Transverse colon (tissue), 4 donors: Measurements from ENCODE around the gene HGFAC. TPM values are rescaled to one million over a fixed set of nuclear protein-coding genes. Genes with fewer than 3 reads are reported as not detected.

Experiments
- DNase-seq: peaks from one replicate; pipeline ENCODE4 v3.0.0-alpha.2; 2019
- H3K27ac ChIP-seq, 4 donors: fragments of 200-600 bp; sonication (generic); 2 replicates each; pipeline ENCODE4 v1.5.1; 2016 to 2018; ENCODE audit warnings: inconsistent platforms in 4 of 4
- H3K27me3 ChIP-seq: fragments of 200-600 bp; sonication (generic); 2 replicates; pipeline ENCODE4 v1.5.1; 2017; ENCODE audit warnings: inconsistent platforms
- H3K36me3 ChIP-seq, 4 donors: fragments of 200-600 bp; sonication (generic); 2 replicates each; pipeline ENCODE4 v1.5.1; 2017 to 2019; ENCODE audit warnings: inconsistent platforms in 4 of 4
- H3K4me1 ChIP-seq, 4 donors: fragments of 200-600 bp; sonication (generic); 2 replicates each; pipeline ENCODE4 v1.5.1; 2017 to 2020; ENCODE audit warnings: inconsistent platforms in 4 of 4
- H3K4me3 ChIP-seq, 4 donors: fragments of 200-600 bp; sonication (generic); 1 replicate in 1 of 4; 2 replicates in 3 of 4; pipeline versions ENCODE4 v1.5.1 to v1.6.1; 2017 to 2019; ENCODE audit warnings: inconsistent platforms in 4 of 4
- H3K9me3 ChIP-seq, 2 donors: fragments of 200-600 bp; sonication (generic); 2 replicates each; pipeline ENCODE4 v1.5.1; 2017 to 2019; ENCODE audit warnings: inconsistent platforms in 2 of 2
- EP300 ChIP-seq: sonication (generic); formaldehyde crosslinking; IDR thresholded peaks from one replicate; pipeline ENCODE4 v1.6.1; 2017; ENCODE audit warnings: antibody characterized with exemption, low read depth
- POLR2A ChIP-seq: fragments of 450-650 bp; IDR thresholded peaks from one replicate; pipeline ENCODE4 v1.6.1; 2016; ENCODE audit warnings: antibody characterized with exemption, mild to moderate bottlenecking, moderate library complexity
- POLR2AphosphoS5 ChIP-seq, 3 donors: sonication (generic); formaldehyde crosslinking; IDR thresholded peaks; one replicate each; pipeline ENCODE4 v1.6.1; 2016; ENCODE audit warnings: antibody characterized with exemption in 3 of 3
- WGBS, 2 donors: methylation state at CpG; one replicate each; pipeline ENCODE4 v1.1.5; 2018; ENCODE audit warnings: low coverage in 1 of 2; 5-methylcytosine and 5-hydroxymethylcytosine counted together
- in situ Hi-C, 4 donors: fragments of 200-750 bp; cut with MboI; loops; one replicate each; pipeline versions ENCODE4 v1.15.0 to v1.15.1; 2017; ENCODE audit warnings: low sequenced_read_pairs in 3 of 4, low pct_ligation_motif_present in 1 of 4, low pct_unique_long_range_greater_than_20kb in 1 of 4
- intact Hi-C: fragments of 100-400 bp; cut with DNase I; formaldehyde crosslinking; loops from one replicate; pipeline ENCODE4 v1.15.1; 2023; ENCODE audit warnings: low total_unique reads
- total RNA-seq, 4 donors: library from RNA; depleted of rRNA; stranded (reverse); fragments of >200 nt; gene quantifications; one replicate each; pipeline ENCODE4 v1.1.0, GENCODE V29; 2016
- TF ChIP-seq, protein P1 (sequence below), 5 experiments: fragments of 200-600 bp in 3 of 5; fragments of 450-650 bp in 2 of 5; sonication (generic) in 3 of 5; IDR thresholded peaks; 1 replicate in 2 of 5; 2 replicates in 3 of 5; pipeline ENCODE4 v1.5.1; 2016 to 2017; ENCODE audit warnings: antibody characterized with exemption in 5 of 5, inconsistent platforms in 3 of 5, mild to moderate bottlenecking in 2 of 5, moderate library complexity in 1 of 5

The HGFAC gene
- total RNA-seq, 4 donors from 2014 or later = not detected

DNA sequence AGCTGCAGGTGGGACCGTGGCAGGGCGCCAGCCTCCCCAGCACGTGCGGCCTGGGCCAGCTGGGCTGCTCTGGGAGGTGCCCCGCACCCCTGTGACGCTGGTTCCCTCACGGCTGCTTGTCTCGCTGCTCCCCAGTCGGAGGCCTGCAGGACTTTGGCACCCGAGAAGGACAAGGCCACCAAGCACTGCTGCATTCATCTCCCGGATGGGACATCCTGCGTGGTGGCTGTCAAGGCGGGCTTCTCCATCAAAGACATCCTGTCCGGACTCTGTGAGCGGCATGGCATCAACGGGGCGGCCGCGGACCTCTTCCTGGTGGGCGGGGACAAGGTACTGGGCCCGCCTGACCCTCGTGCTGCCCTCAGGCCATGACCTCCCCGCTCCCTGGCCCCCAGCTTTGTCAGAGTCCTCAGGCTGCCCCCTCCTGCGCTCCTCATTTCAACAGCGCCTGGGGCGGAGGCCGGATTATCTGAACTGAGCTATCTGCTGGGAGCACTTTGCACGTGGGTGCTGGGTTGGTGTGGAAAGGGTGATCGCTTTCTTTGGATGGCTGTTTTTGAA, 19.4 kb upstream of the HGFAC start:
- Histone ChIP-seq H3K27me3 (no peaks in the 10 kb centered on the region), H3K9me3 (no peaks in the 10 kb centered on the region), H3K4me1 (no peaks in the 10 kb centered on the region), H3K36me3 (peaks cover 0 to 8% (median 3%) of the 10 kb centered on the region in 4 donors), H3K27ac (no peak overlapping the region), H3K4me3 (no peak overlapping the region)
- WGBS, 2 donors = 90% methylated on average over 18 of the region's 29 CpGs; no CpG with 5 or more reads in 1 of the 2 donors
- intact Hi-C loops (no loop called here), in situ Hi-C loops (no loop called here)
- DNase-seq = no peak
- TF ChIP-seq, protein P1, sequence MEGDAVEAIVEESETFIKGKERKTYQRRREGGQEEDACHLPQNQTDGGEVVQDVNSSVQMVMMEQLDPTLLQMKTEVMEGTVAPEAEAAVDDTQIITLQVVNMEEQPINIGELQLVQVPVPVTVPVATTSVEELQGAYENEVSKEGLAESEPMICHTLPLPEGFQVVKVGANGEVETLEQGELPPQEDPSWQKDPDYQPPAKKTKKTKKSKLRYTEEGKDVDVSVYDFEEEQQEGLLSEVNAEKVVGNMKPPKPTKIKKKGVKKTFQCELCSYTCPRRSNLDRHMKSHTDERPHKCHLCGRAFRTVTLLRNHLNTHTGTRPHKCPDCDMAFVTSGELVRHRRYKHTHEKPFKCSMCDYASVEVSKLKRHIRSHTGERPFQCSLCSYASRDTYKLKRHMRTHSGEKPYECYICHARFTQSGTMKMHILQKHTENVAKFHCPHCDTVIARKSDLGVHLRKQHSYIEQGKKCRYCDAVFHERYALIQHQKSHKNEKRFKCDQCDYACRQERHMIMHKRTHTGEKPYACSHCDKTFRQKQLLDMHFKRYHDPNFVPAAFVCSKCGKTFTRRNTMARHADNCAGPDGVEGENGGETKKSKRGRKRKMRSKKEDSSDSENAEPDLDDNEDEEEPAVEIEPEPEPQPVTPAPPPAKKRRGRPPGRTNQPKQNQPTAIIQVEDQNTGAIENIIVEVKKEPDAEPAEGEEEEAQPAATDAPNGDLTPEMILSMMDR (IDR thresholded peaks at IDR 0.05) = no peak
- TF ChIP-seq POLR2AphosphoS5 (IDR thresholded peaks at IDR 0.05) = no peak
- no peak for TF ChIP-seq EP300
- no peak for TF ChIP-seq POLR2A

DNA sequence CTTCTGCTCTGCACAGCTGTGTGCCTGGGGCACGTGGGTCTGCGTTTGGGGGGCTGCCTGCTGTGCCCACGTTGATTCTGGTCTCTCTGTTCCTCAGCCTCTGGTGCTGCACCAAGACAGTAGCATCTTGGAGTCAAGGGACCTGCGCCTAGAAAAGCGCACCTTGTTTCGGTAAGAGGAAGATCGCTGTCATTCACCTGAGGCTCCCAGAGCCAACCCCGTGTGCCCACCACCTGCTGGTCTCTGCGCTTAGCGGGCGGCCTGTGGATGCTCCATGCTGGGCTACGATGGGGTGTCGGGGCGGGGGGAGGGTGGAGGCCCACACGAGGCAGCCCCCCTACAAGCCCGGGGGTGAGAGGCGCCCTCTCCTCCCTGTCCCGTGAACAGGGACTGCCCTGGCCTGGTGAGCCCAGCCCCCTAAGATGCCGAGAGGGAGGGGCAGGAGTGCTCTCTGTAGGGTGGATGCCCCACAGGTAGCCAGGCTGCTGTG, 18.9 kb upstream of the HGFAC start:
- H3K4me3 ChIP-seq = no peak overlapping the region
- in situ Hi-C loops (no loop called here), intact Hi-C loops (no loop called here)
- no peak for DNase-seq
- no peaks in the 10 kb centered on the region for H3K9me3 ChIP-seq
- 73 to 89% methylated on average over 3 to 19 of the region's 19 CpGs for WGBS, 2 donors
- H3K27ac ChIP-seq = no peak overlapping the region
- peaks cover 0 to 3% (median under 1%) of the 10 kb centered on the region in 4 donors for H3K36me3 ChIP-seq
- H3K27me3 ChIP-seq = no peaks in the 10 kb centered on the region
- no peaks in the 10 kb centered on the region for H3K4me1 ChIP-seq
- no peak for TF ChIP-seq EP300
- no peak for TF ChIP-seq POLR2AphosphoS5 (IDR thresholded peaks at IDR 0.05)
- TF ChIP-seq POLR2A = no peak
- TF ChIP-seq, protein P1 (IDR thresholded peaks at IDR 0.05) = no peak

DNA sequence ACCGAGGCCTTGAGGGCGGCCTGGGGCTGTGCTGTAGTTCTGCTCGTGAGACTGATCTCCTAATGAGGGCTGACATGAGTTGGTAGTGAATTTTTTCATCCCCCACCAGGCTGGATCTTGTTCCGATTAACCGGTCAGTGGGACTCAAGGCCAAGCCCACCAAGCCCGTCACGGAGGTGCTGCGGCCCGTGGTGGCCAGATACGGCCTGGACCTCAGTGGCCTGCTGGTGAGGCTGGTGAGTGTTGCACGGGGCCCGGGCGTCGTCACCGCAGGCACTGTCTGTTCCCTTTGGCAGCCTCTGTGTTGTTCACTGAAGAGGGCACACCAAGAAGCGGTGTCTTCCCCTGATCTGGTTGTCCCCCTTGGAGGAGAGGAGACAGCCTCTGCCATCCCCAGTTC, 18.4 kb upstream of the HGFAC start:
- no peaks in the 10 kb centered on the region for H3K36me3 ChIP-seq
- no peaks in the 10 kb centered on the region for H3K9me3 ChIP-seq
- DNase-seq = no peak
- no peaks in the 10 kb centered on the region for H3K27me3 ChIP-seq
- H3K27ac ChIP-seq = no peak overlapping the region
- intact Hi-C loops (no loop called here), in situ Hi-C loops (no loop called here)
- H3K4me3 ChIP-seq = no peak overlapping the region
- 95% methylated on average over 12 of the region's 16 CpGs; no CpG with 5 or more reads in 1 of the 2 donors for WGBS, 2 donors
- H3K4me1 ChIP-seq = no peaks in the 10 kb centered on the region
- TF ChIP-seq POLR2AphosphoS5 (IDR thresholded peaks at IDR 0.05) (no peak), EP300 (no peak), POLR2A (no peak)
- TF ChIP-seq, protein P1 (IDR thresholded peaks at IDR 0.05) = no peak

DNA sequence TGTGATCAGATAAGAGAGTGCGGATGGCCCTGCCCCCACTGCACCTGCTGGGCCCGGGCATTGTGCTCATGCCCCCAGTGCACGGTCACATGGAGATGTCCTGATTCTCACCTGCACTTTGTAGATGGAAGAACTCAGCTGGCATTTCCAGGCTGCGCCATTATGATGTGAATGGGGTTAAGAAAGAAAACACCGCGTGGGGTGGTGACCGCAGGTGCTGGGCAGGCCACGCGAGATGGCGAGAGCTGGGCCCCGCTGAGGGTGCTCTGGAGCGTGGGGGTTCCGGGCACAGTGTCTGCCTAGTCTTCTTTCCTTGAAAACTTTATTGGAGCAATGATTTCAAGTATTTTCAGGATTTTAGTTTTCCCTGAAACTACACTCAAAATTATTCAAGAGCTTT, 17.8 kb upstream of the HGFAC start:
- intact Hi-C loops (no loop called here), in situ Hi-C loops (no loop called here)
- TF ChIP-seq POLR2AphosphoS5 (IDR thresholded peaks at IDR 0.05) (no peak), POLR2A (no peak), EP300 (no peak)
- TF ChIP-seq, protein P1 (IDR thresholded peaks at IDR 0.05) = no peak
- H3K27me3 ChIP-seq = no peaks in the 10 kb centered on the region
- no peaks in the 10 kb centered on the region for H3K36me3 ChIP-seq
- WGBS, 2 donors = 93 to 95% methylated on average over 8 to 13 of the region's 13 CpGs
- no peak for DNase-seq
- no peaks in the 10 kb centered on the region for H3K9me3 ChIP-seq
- H3K4me3 ChIP-seq = no peak overlapping the region
- no peaks in the 10 kb centered on the region for H3K4me1 ChIP-seq
- H3K27ac ChIP-seq = no peak overlapping the region
